Esophagus (tissue), 2 donors: ENCODE measurements around the gene AMBRA1. TPM values are rescaled to one million over a fixed set of nuclear protein-coding genes. Genes with fewer than 3 reads are reported as not detected.
A peak's percentile ranks its signal among the peaks of the same experiment; 100 is the strongest.

Experiments used
- H3K27ac ChIP-seq, 2 donors: one replicate each; pipeline ENCODE4 v1.5.1; 2013; ENCODE audit warnings: low read depth in 2 of 2, mild to moderate bottlenecking in 2 of 2, inconsistent platforms in 1 of 2, low read length in 1 of 2, moderate library complexity in 1 of 2
- H3K27me3 ChIP-seq, 2 donors: one replicate each; pipeline ENCODE4 v1.6.1; 2013; ENCODE audit warnings: low read length in 2 of 2, control low read depth in 1 of 2, mild to moderate bottlenecking in 1 of 2; ENCODE audit not compliant: insufficient read depth in 2 of 2, control insufficient read depth in 1 of 2
- H3K36me3 ChIP-seq, 2 donors: one replicate each; pipeline ENCODE4 v1.6.1; 2013; ENCODE audit warnings: low read length in 1 of 2; ENCODE audit not compliant: control insufficient read depth in 2 of 2, insufficient read depth in 2 of 2
- H3K4me1 ChIP-seq, 2 donors: one replicate each; pipeline ENCODE4 v1.6.1; 2013; ENCODE audit warnings: low read length in 1 of 2; ENCODE audit not compliant: control insufficient read depth in 2 of 2, insufficient read depth in 2 of 2
- H3K4me3 ChIP-seq, 2 donors: one replicate each; pipeline ENCODE4 v1.5.1; 2013; ENCODE audit warnings: low read length in 2 of 2, mild to moderate bottlenecking in 2 of 2, low read depth in 1 of 2, moderate library complexity in 1 of 2
- H3K9me3 ChIP-seq, 2 donors: one replicate each; pipeline ENCODE4 v1.6.1; 2013; ENCODE audit warnings: mild to moderate bottlenecking in 2 of 2, low read depth in 1 of 2, low read length in 1 of 2, moderate library complexity in 1 of 2; ENCODE audit not compliant: control insufficient read depth in 2 of 2, insufficient read depth in 1 of 2
- WGBS, 2 donors: extraction: QIAGEN DNeasy Blood & Tissue Kit; methylation state at CpG; one replicate each; pipeline ENCODE4 v1.1.7; 2013; 5-methylcytosine and 5-hydroxymethylcytosine counted together
- polyA plus RNA-seq, 2 donors: library from polyadenylated mRNA; stranded (reverse); fragments of 200-250 nt; gene quantifications; one replicate each; pipeline ENCODE4 v1.2.3, GENCODE V29; 2013
- donor health status: healthy with polysubstance abuse.
- donor health status: Bipolar disorder and iron deficiency.

Gene AMBRA1
- polyA plus RNA-seq, 2 donors, result 9.0 to 11.2 TPM

- H3K4me1 ChIP-seq, result no peaks in the 10 kb centered on the region
- WGBS, 2 donors, result 78 to 86% methylated on average over 5 of the region's 5 CpGs
Measured at GRCh38 chr11:46410021-46410420, 183.8 kb downstream of the AMBRA1 start.

GRCh38 chr11:46408407-46408986 lies 185.3 kb downstream of the AMBRA1 start:
- no peaks in the 10 kb centered on the region for H3K9me3 ChIP-seq
- peaks cover 6 to 26% of the 10 kb centered on the region in 2 donors for H3K36me3 ChIP-seq
- H3K27me3 ChIP-seq, result no peaks in the 10 kb centered on the region
- no peak overlapping the region for H3K27ac ChIP-seq
- no peaks in the 10 kb centered on the region for H3K4me1 ChIP-seq
- no peak overlapping the region for H3K4me3 ChIP-seq
- 90 to 96% methylated on average over 5 to 6 of the region's 6 CpGs for WGBS, 2 donors

More at GRCh38 chr11:46410021-46410420, 183.8 kb downstream of the AMBRA1 start:
- H3K9me3 ChIP-seq, result no peaks in the 10 kb centered on the region
- H3K4me3 ChIP-seq, result no peak overlapping the region
- peaks cover 4 to 37% of the 10 kb centered on the region in 2 donors for H3K36me3 ChIP-seq
- no peaks in the 10 kb centered on the region for H3K27me3 ChIP-seq
- no peak overlapping the region for H3K27ac ChIP-seq

- 81 to 85% methylated on average over 10 of the region's 10 CpGs for WGBS, 2 donors
- Histone ChIP-seq H3K4me1 (no peaks in the 10 kb centered on the region), H3K36me3 (peaks cover 6 to 30% of the 10 kb centered on the region in 2 donors), H3K4me3 (no peak overlapping the region), H3K27ac (no peak overlapping the region), H3K9me3 (no peaks in the 10 kb centered on the region), H3K27me3 (no peaks in the 10 kb centered on the region)
Measured at GRCh38 chr11:46407635-46408034, 186.2 kb downstream of the AMBRA1 start.

- H3K36me3 ChIP-seq, result peaks cover 6 to 30% of the 10 kb centered on the region in 2 donors
- H3K27ac ChIP-seq, result no peak overlapping the region
- no peaks in the 10 kb centered on the region for H3K27me3 ChIP-seq
- H3K4me3 ChIP-seq, result no peak overlapping the region
- 95 to 97% methylated on average over 5 of the region's 5 CpGs for WGBS, 2 donors
- no peaks in the 10 kb centered on the region for H3K9me3 ChIP-seq
- no peaks in the 10 kb centered on the region for H3K4me1 ChIP-seq
Measured at GRCh38 chr11:46404476-46405017, 189.3 kb downstream of the AMBRA1 start.

GRCh38 chr11:46402957-46403902 lies 190.6 kb downstream of the AMBRA1 start:
- Histone ChIP-seq H3K4me3 (no peak overlapping the region), H3K9me3 (no peaks in the 10 kb centered on the region), H3K36me3 (peaks cover 2 to 22% of the 10 kb centered on the region in 2 donors), H3K27ac (no peak overlapping the region), H3K27me3 (no peaks in the 10 kb centered on the region), H3K4me1 (no peaks in the 10 kb centered on the region)
- 81 to 83% methylated on average over 6 of the region's 6 CpGs for WGBS, 2 donors

- H3K36me3 ChIP-seq, result peaks cover 7 to 24% of the 10 kb centered on the region in 2 donors
- no peaks in the 10 kb centered on the region for H3K9me3 ChIP-seq
- no peak overlapping the region for H3K27ac ChIP-seq
- no peaks in the 10 kb centered on the region for H3K27me3 ChIP-seq
- WGBS, 2 donors, result 95 to 98% methylated on average over 17 to 19 of the region's 19 CpGs
- no peak overlapping the region for H3K4me3 ChIP-seq
- peaks cover 0 to 3% of the 10 kb centered on the region in 2 donors for H3K4me1 ChIP-seq
Measured at GRCh38 chr11:46397526-46397925, 196.3 kb downstream of the AMBRA1 start.

GRCh38 chr11:46393759-46394158 lies 200.1 kb downstream of the AMBRA1 start:
- Histone ChIP-seq H3K9me3 (no peaks in the 10 kb centered on the region), H3K4me3 (no peak overlapping the region), H3K27me3 (peaks cover 4 to 19% of the 10 kb centered on the region in 2 donors), H3K36me3 (peaks cover 7 to 18% of the 10 kb centered on the region in 2 donors), H3K4me1 (peaks cover 19 to 22% of the 10 kb centered on the region in 2 donors), H3K27ac (no peak overlapping the region)
- 80 to 87% methylated on average over 4 of the region's 4 CpGs for WGBS, 2 donors

GRCh38 chr11:46393231-46393616 lies 200.6 kb downstream of the AMBRA1 start:
- Histone ChIP-seq H3K27ac (no peak overlapping the region), H3K36me3 (peaks cover 7 to 17% of the 10 kb centered on the region in 2 donors), H3K9me3 (no peaks in the 10 kb centered on the region), H3K4me3 (no peak overlapping the region), H3K4me1 (peaks cover 19 to 22% of the 10 kb centered on the region in 2 donors), H3K27me3 (peaks cover 4 to 19% of the 10 kb centered on the region in 2 donors)
- 69 to 75% methylated on average over 4 of the region's 4 CpGs for WGBS, 2 donors

- Histone ChIP-seq H3K27me3 (peaks cover 4 to 19% of the 10 kb centered on the region in 2 donors), H3K27ac (no peak overlapping the region), H3K4me3 (peak overlapping the region; percentile 24 to 46), H3K4me1 (peaks cover 19 to 22% of the 10 kb centered on the region in 2 donors), H3K36me3 (peaks cover 7 to 11% of the 10 kb centered on the region in 2 donors), H3K9me3 (no peaks in the 10 kb centered on the region)
- WGBS, 2 donors, result 4% methylated on average over 56 to 71 of the region's 71 CpGs
Measured at GRCh38 chr11:46392421-46393230, 201.2 kb downstream of the AMBRA1 start.
